Embryonic facial prominence (tissue), 1 donor: ENCODE data around the gene LAMA3.
A peak's percentile ranks its signal among the peaks of the same experiment; 100 is the strongest.

ENCODE experiments used
- DNase-seq: peaks from one replicate; pipeline ENCODE4 v3.0.0-alpha.2; 2016; ENCODE audit errors: extremely low spot score

LAMA3 gene

GRCh38 chr18:23968638-23969604 lies 279.7 kb downstream of the LAMA3 start:
- DNase-seq, result no peak

- no peak for DNase-seq
These were observed 280.4 kb downstream of the LAMA3 start for GRCh38 chr18:23969664-23970063.

DNA sequence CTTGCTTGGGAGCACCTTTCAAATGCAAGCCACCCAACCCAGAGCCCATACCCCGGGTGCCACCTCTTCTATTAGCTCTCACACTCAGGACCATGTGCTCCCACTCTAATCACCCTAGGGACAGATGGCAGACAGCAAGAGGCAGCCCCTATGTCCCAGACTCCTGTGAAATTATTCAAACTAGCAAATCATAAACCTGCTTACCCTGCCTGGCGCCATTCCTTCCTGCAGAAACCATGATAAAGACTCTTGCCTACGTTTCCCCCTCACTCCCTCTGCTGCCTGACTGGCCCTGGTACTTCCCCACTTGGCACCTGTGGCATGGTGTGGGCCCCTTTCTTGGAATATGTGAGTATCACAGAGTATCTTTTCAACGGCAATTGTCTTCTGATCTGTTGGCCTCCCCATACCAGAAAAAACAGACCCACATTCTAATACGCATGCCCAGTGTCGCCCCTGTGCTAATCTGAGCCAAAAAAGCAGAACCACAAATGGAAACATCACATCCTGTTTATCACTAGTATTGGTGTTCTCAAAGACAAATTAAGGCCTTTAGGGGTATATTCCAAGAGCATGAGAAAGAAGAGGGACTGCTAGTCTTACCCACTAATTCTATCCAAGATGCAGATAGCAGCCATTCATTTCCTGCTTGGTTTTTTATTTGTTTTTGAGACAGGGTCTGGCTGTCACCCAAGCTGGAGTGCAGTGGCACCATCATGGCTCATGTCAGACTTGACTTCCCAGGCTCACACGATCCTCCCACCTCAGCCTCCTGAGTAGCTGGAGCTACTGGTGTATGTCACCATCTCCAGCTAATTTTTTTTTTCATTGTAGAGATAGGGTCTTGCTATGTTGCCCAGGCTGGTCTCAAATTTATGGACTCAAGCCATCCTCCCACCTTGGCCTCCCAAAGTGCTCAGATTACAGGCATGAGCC lies 281.2 kb downstream of the LAMA3 start:
- no peak for DNase-seq

DNA sequence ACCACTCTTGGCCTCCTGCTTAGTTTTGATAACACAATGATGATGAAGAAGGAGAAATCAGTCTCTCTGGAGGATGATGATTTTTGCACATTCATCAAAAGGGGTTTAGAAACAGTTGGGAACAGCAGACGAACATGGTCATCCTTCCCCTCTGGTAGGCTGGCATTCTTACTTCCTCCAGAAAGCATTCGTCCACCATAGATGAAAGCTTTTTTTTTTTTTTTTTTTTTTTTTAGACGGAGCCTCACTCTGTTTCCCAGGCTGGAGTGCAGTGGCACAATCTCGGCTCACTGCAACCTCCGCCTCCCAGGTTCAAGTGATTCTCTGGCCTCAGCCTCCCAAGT lies 281.8 kb downstream of the LAMA3 start:
- no peak for DNase-seq

- no peak for DNase-seq
These were observed 282.5 kb downstream of the LAMA3 start for GRCh38 chr18:23971666-23972230.

- DNase-seq, result no peak
These were observed 283.2 kb downstream of the LAMA3 start for GRCh38 chr18:23972453-23972852.

GRCh38 chr18:23977103-23977502 lies 287.9 kb downstream of the LAMA3 start:
- no peak for DNase-seq

DNA sequence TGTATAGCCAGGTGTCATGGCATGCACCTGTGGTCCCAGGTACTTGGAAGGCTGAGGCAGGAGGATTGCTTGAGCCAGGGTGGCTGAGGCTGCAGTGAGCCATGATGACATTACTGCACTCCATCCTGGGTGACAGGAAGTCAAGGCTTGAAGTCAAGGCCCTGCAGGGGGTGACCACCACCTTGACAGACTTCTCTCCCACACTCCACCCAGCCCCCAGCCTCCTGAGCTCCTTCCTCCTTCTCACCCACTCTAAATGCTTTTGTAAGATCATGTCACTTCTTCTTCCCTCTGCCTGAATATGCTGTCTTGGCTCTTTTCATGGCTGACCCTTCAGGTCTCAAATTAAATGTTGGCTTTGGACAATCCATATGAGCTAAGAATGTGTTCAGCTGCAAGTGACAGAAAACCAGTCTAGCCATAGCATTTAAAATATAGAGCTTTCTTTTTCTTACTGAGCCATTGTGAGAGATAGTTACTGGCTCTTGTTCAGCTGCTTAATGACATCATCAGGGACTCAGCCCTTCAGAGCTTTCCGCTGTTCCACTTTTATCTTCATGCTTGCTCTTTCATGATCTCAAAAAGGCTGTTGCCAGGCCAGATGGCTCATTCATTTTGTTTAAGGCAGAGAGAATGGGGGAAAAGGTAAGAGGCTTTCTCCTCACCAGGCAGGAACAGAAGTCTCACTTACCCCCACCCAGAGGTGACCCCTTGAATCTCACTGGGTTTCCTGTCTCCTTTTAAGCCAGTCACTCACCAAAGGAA lies 288.6 kb downstream of the LAMA3 start:
- no peak for DNase-seq

DNA sequence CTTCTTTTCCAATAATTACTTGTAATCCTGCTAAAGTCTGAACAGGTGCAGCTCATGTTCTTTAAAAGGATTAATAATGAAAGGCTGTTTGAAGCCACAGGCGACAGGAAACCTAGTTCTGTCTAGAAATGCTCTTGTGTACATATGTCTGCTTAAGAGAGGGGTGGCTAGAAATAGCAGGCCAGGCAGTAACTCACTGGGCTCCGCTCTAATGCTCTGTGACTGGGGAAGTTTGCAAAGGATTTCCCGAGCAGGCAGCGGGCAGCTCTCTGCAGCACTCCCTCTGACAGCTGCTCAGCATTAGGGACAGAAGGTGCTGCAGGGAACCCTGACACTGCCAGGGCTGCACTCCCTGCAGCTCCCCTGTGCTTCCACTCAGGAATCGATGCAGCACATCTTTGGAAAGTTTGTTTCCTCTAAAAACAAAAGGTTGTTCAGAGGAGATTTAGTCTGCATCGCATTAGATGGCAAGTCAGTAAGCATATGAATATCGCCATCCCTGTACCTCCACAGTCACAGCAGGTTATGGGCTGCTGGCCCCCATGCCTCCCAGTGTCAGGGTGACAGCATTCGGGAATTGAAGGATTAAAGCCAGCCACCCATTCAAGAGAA lies 292.2 kb downstream of the LAMA3 start:
- DNase-seq, result peak; percentile 9

GRCh38 chr18:23982155-23983079 lies 293.2 kb downstream of the LAMA3 start:
- peak; percentile 15 for DNase-seq

DNA sequence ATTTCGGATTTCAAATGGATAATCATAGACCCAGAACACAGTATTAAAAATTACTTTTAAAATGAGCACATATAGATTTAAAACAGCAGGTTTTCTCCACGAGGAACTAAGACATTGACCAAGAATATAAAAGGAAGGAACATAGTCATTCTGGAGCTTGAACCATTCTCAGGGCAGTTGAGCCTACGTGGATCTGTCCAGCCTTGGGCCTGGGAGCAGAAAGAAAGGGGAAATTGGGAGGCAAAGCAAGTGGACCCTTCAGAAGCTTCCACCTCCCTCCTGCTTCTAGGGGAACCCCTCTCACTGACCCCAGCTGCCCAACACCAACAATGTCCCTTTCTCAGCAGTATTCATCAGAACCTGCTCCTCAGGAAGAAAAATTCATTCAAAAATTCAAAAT lies 293.9 kb downstream of the LAMA3 start:
- DNase-seq, result no peak

GRCh38 chr18:23986600-23987359 lies 297.5 kb downstream of the LAMA3 start:
- no peak for DNase-seq

- DNase-seq, result no peak
These were observed 301.5 kb downstream of the LAMA3 start for GRCh38 chr18:23990474-23991410.

DNA sequence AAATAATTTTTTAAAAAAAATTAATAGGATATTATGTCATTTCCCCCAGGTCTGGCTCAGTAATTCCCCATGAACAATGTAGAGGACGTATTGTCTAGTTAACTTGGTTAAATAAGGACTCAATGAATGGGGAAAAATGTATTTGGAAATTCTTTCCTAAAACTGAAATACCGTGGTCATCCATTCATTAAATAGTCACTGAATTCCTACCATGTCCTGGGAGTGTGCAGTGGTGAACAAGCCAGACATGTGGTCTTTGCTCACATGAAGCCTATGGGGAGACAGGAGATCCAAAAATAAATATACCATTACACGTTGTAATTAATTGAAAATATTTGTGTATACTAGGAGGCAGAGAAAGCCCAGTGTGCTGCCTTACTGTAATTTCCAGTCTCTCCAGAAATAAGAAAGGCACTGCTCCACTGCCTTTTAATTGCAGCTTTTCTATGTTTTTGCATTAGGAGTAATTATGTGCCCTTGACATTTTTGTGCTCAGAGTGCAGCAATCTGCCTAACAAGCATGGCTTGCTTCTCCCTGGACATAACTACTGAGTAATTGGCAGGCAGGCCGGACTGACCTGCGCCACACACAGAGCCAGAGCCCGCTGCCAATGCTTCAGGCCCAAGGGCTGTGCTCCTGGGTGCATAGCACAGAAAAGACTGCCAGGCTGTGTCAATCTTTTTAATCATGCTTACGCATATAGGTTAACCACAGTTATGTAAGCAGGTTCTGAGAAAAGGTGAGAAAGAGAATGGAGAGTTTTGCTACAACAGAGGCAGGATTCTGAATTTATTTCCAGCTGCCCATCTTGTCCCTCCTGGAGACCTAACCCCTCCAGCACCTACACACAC lies 303.1 kb downstream of the LAMA3 start:
- DNase-seq, result no peak

GRCh38 chr18:23992941-23993280 lies 303.7 kb downstream of the LAMA3 start:
- DNase-seq, result no peak

- DNase-seq, result peak; percentile 27
These were observed 305.2 kb downstream of the LAMA3 start for GRCh38 chr18:23994361-23994902.

GRCh38 chr18:23995180-23995579 lies 305.9 kb downstream of the LAMA3 start:
- no peak for DNase-seq
